Upper lobe of left lung (tissue), 6 donors: ENCODE results near the gene SLC25A17. TPM values are rescaled to one million over a fixed set of nuclear protein-coding genes. Genes with fewer than 3 reads are reported as not detected.

Source experiments
- ATAC-seq, 2 donors: fragments of 200-7000 bp; cut with Tn5 transposase; one replicate each; pipeline ENCODE4 v1.9.1; 2022; ENCODE audit warnings: mild to moderate bottlenecking in 2 of 2, moderate library complexity in 2 of 2; ENCODE audit not compliant: low FRiP score in 2 of 2
- DNase-seq, 2 donors: peaks; one replicate each; pipeline ENCODE4 v3.0.0-alpha.2; 2019 to 2020
- H3K27ac ChIP-seq, 4 donors: fragments of 200-600 bp; sonication (generic); one replicate each; pipeline ENCODE4 v1.5.1; 2016 to 2019
- H3K27me3 ChIP-seq, 4 donors: fragments of 200-600 bp; sonication (generic); one replicate each; pipeline ENCODE4 v1.5.1; 2017 to 2019
- H3K36me3 ChIP-seq, 4 donors: fragments of 200-600 bp; sonication (generic); one replicate each; pipeline ENCODE4 v1.5.1; 2016 to 2019
- H3K4me1 ChIP-seq, 4 donors: fragments of 200-600 bp; sonication (generic); one replicate each; pipeline ENCODE4 v1.5.1; 2018 to 2019
- H3K4me3 ChIP-seq, 4 donors: fragments of 200-600 bp; sonication (generic); one replicate each; pipeline ENCODE4 v1.5.1; 2017 to 2019; ENCODE audit warnings: mild to moderate bottlenecking in 2 of 4, moderate library complexity in 1 of 4
- H3K9me3 ChIP-seq, 4 donors: fragments of 200-600 bp; sonication (generic); one replicate each; pipeline ENCODE4 v1.5.1; 2018 to 2019
- CTCF ChIP-seq, 6 experiments: fragments of 450-650 bp in 4 of 6; fragments of 200-600 bp in 2 of 6; sonication (generic) in 2 of 6; IDR thresholded peaks; one replicate each; pipeline ENCODE4 v1.5.1; 2016 to 2019; ENCODE audit warnings: antibody characterized with exemption in 6 of 6
- EP300 ChIP-seq, 4 donors: sonication (generic); formaldehyde crosslinking; IDR thresholded peaks; one replicate each; pipeline ENCODE4 v1.5.1; 2017; ENCODE audit warnings: antibody characterized with exemption in 4 of 4, control low read depth in 2 of 4
- POLR2A ChIP-seq, 4 donors: fragments of 450-650 bp; IDR thresholded peaks; one replicate each; pipeline ENCODE4 v1.5.1; 2016 to 2017; ENCODE audit warnings: antibody characterized with exemption in 4 of 4, mild to moderate bottlenecking in 2 of 4
- POLR2AphosphoS5 ChIP-seq, 2 donors: sonication (generic); formaldehyde crosslinking; IDR thresholded peaks; one replicate each; pipeline ENCODE4 v1.5.1; 2017; ENCODE audit warnings: antibody characterized with exemption in 2 of 2
- WGBS, 2 donors: methylation state at CpG; one replicate each; pipeline ENCODE4 v1.1.5; 2017 to 2018; 5-methylcytosine and 5-hydroxymethylcytosine counted together
- total RNA-seq, 6 donors: library from RNA; depleted of rRNA in 4 of 6; stranded (reverse); fragments of >200 nt in 4 of 6; gene quantifications; one replicate each; pipeline versions ENCODE4 v1.1.0 to v1.2.1, GENCODE V29; 2016 to 2021
- donor health status: DM: no; HTN: no; CAD: no; lungs with moderate emphysema.
- donor health status: DM: no; HTN: yes; CAD: no; lungs with severe emphysema.

The SLC25A17 gene
- total RNA-seq, 6 donors from 2014 or later, result 7.3 to 21.0 (median 14.3) TPM

DNA sequence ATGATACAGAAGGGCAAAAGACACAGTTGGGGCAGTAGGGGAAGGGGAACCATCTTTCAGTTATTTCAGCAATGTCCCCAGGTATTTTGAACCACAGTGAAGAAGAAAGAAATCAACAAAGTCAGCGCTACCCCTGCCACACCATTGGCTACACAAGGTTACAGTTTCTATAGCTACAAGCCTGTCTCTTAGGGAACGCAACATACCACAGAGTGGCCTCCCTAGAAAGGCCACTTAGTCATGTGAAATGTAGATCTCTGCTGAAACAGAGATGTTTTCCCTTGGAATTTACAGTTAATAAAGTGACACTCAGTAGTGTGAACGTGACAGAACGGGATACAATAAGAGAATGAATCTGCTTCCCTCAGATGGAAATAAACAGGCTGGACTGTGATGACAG, 85.2 kb downstream of the SLC25A17 start:
- H3K4me3 ChIP-seq, result no peak overlapping the region
- peaks cover 3 to 15% (median 4%) of the 10 kb centered on the region in 4 donors for H3K4me1 ChIP-seq
- H3K27me3 ChIP-seq, result no peaks in the 10 kb centered on the region
- DNase-seq, result no peak
- no peaks in the 10 kb centered on the region for H3K9me3 ChIP-seq
- no peak for TF ChIP-seq POLR2AphosphoS5 (IDR thresholded peaks at IDR 0.05)
- TF ChIP-seq POLR2A (IDR thresholded peaks at IDR 0.05), result no peak
- TF ChIP-seq CTCF (IDR thresholded peaks at IDR 0.05), result no peak
- no peak for TF ChIP-seq EP300 (IDR thresholded peaks at IDR 0.05)
- H3K36me3 ChIP-seq, result no peaks in the 10 kb centered on the region
- 94 to 96% methylated on average over 4 of the region's 4 CpGs for WGBS, 2 donors
- no peak for ATAC-seq
- H3K27ac ChIP-seq, result no peak overlapping the region

GRCh38 chr22:40732999-40733292, 86.2 kb downstream of the SLC25A17 start:
- no peak for ATAC-seq
- no peaks in the 10 kb centered on the region for H3K36me3 ChIP-seq
- peak overlapping the region in 1 of 4 donors; percentile 38 for H3K27ac ChIP-seq
- no peaks in the 10 kb centered on the region for H3K9me3 ChIP-seq
- no peak overlapping the region for H3K4me3 ChIP-seq
- H3K27me3 ChIP-seq, result no peaks in the 10 kb centered on the region
- no peak for DNase-seq
- WGBS, 2 donors, result 42 to 48% methylated on average over 2 of the region's 2 CpGs
- peaks cover 3 to 19% (median 6%) of the 10 kb centered on the region in 4 donors for H3K4me1 ChIP-seq
- no peak for TF ChIP-seq POLR2A (IDR thresholded peaks at IDR 0.05)
- TF ChIP-seq EP300 (IDR thresholded peaks at IDR 0.05), result no peak
- TF ChIP-seq CTCF (IDR thresholded peaks at IDR 0.05), result no peak
- no peak for TF ChIP-seq POLR2AphosphoS5 (IDR thresholded peaks at IDR 0.05)

GRCh38 chr22:40729284-40729683, 89.9 kb downstream of the SLC25A17 start:
- H3K9me3 ChIP-seq, result no peaks in the 10 kb centered on the region
- ATAC-seq (no peak), DNase-seq (no peak)
- H3K27me3 ChIP-seq, result no peaks in the 10 kb centered on the region
- TF ChIP-seq POLR2A (IDR thresholded peaks at IDR 0.05), result no peak
- TF ChIP-seq EP300 (IDR thresholded peaks at IDR 0.05), result no peak
- no peak for TF ChIP-seq POLR2AphosphoS5 (IDR thresholded peaks at IDR 0.05)
- no peak for TF ChIP-seq CTCF (IDR thresholded peaks at IDR 0.05)
- no peak overlapping the region for H3K4me3 ChIP-seq
- WGBS, 2 donors, result 75 to 95% methylated on average over 6 of the region's 6 CpGs
- H3K4me1 ChIP-seq, result peaks cover 3 to 19% (median 6%) of the 10 kb centered on the region in 4 donors
- H3K36me3 ChIP-seq, result no peaks in the 10 kb centered on the region
- H3K27ac ChIP-seq, result no peak overlapping the region

DNA sequence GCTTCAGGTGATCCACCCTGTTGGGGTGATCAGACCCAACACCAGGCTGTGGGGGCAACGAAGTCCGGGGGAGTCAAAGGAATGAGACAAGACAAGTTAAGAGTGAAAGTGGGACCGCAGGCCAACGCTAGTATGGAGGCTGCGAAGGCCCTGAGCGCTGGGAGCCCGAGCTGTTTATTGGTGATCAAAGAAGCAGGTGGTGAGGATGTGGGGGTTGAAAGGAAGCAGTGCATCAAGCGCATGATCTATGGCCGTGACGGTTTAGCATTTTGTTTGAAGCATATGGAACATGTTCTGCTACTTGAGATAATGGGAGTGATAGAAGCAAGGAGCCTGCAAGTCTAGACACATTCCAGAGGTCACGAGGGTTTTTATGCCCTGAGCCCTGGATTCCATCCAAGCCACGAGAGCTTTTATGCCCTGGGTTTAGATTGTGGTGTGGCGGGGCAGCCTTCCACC, 90.4 kb downstream of the SLC25A17 start:
- DNase-seq, result peak in 1 of 2 donors; percentile 49
- ATAC-seq, result peak in 1 of 2 donors; percentile 42
- TF ChIP-seq POLR2AphosphoS5 (IDR thresholded peaks at IDR 0.05) (no peak), EP300 (IDR thresholded peaks at IDR 0.05) (no peak), CTCF (IDR thresholded peaks at IDR 0.05) (no peak), POLR2A (IDR thresholded peaks at IDR 0.05) (no peak)
- H3K4me3 ChIP-seq, result no peak overlapping the region
- H3K4me1 ChIP-seq, result peaks cover 3 to 19% (median 6%) of the 10 kb centered on the region in 4 donors
- H3K36me3 ChIP-seq, result no peaks in the 10 kb centered on the region
- WGBS, 2 donors, result 36 to 39% methylated on average over 13 of the region's 13 CpGs
- peak overlapping the region in 2 of 4 donors; percentile 3 to 27 for H3K27ac ChIP-seq
- H3K9me3 ChIP-seq, result no peaks in the 10 kb centered on the region
- no peaks in the 10 kb centered on the region for H3K27me3 ChIP-seq

- Histone ChIP-seq H3K27me3 (no peaks in the 10 kb centered on the region), H3K4me3 (no peak overlapping the region), H3K4me1 (peaks cover 2 to 19% (median 5%) of the 10 kb centered on the region in 4 donors), H3K27ac (no peak overlapping the region), H3K9me3 (no peaks in the 10 kb centered on the region), H3K36me3 (no peaks in the 10 kb centered on the region)
- ATAC-seq, result no peak
- WGBS, 2 donors, result 84 to 89% methylated on average over 14 of the region's 14 CpGs
- no peak for DNase-seq
- TF ChIP-seq POLR2AphosphoS5 (IDR thresholded peaks at IDR 0.05) (no peak), EP300 (IDR thresholded peaks at IDR 0.05) (no peak), POLR2A (IDR thresholded peaks at IDR 0.05) (no peak), CTCF (IDR thresholded peaks at IDR 0.05) (no peak)
These were observed 91.1 kb downstream of the SLC25A17 start for GRCh38 chr22:40727964-40728615.
